HL-60/S4 treated with phorbol 12-myristate 13-acetate at 8.2 ng/mL for 4 days and 3 days (cell line): ENCODE data around the gene CEACAM5.
"Not testable (repeated sequence)": the region's sequence is repeated elsewhere in the genome, so short reads cannot be mapped to it uniquely, and the experiment has no call there.

Experiments used
- in situ Hi-C: fragments of 300-500 bp; cut with MboI; formaldehyde crosslinking; loops from 2 replicates; pipeline ENCODE4 v1.15.0; 2022; ENCODE audit warnings: low sequenced_read_pairs

The CEACAM5 gene

DNA sequence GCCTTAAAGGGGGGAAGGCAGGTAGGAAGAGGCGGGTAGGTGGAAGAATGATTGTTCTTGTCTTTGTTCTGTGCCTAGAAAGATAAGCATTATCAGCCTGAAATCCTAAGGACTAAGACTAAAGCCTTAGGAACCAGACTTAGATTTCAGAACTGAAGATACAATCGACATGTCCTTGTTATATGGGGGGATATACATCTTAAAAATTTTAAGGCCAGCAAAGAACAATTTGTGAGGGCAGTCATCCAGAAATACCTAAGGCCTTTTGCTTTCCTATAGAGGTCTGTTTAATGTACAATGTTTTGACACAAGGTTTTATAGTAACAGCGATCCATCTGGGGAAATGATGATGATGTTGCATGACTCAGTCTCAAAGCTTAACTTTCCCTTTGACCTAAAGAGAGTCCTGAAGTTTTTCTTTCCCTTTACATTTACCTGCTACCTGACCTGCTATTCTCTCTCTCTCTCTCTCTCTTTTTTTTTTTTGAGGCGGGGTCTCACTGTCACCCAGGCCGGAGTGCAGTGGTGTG, 26.7 kb downstream of the CEACAM5 start:
- in situ Hi-C loops: no loop called here

GRCh38 chr19:41739361-41739760, 30.9 kb downstream of the CEACAM5 start:
- in situ Hi-C loops: no loop called here

DNA sequence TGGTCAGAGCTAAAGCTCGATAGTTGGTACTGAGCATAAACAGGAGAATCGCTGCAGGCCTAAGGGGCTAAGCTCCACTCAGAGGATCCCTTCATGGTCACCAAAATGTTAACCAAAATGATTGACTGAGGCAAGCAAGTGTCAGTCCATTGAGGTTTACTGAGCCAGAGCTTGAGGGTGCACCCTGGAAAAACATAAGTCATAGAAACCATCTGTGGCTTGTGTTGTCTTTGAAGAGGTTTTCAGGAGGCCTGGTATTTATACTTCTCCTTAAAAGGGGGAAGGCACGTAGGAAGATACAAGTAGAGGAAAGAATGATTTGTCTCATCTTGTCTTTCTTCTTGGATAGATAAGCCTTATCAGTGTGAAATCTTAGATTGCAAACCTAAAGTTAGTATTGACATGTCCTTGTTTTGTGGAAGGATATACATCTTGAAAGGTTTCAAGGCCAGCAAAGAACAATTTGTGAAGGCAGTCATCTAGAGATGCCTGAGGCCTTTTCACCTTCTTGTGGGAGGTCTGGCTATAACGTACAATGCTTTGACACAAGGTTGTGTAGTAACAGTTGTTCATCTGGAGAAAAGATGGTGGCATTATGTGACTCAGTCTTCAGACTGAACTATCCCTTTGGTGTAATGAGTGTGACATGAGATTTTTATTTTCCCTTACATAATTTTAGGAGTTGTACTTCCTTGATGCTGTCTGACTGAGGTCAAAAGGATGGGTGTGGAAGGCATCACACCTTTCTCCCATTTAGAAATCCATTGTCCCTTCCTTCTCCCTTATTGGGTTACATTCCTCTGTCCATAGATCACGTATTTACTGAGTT, 32.2 kb downstream of the CEACAM5 start:
- in situ Hi-C loops: no loop called here

GRCh38 chr19:41741244-41741554, 32.8 kb downstream of the CEACAM5 start:
- in situ Hi-C loops: no loop called here

DNA sequence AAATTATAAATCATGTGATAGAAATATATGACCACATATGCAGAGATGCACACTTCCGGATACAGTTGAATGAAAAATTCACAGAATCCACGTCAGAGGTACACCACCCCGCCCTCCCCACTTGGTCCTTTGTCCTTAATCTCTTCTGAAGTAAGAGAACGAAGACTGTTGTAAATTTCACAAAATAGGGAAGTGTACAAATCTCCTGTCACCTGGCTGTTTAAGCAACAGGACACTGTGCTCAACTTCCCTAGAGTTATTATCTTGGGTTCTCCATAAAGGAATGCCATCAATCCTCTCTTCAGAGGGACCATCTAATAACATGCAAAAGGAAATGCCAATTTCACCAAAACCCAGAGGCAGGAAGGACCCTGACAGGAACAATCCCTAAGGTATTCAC, 36.4 kb downstream of the CEACAM5 start:
- in situ Hi-C loops: no loop called here

DNA sequence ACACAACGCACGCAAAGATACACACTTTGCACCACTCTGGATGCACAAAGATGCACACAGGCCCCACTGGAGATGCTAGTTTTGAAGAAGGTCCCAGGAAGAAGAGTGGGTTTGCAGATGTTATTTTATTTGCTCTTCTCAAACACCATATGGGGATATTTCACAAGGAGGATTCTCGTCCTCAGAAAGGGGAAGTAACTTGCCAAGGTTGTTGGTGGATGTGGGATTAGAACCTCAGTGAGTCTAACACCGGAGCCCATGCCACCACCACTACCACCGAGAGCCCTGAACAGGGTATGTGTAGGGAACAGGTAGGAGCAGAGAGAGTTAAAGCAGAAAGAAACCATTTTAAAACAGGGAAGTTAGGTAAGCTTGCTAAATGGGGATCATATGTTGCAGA, 37.3 kb downstream of the CEACAM5 start:
- in situ Hi-C loops: no loop called here

DNA sequence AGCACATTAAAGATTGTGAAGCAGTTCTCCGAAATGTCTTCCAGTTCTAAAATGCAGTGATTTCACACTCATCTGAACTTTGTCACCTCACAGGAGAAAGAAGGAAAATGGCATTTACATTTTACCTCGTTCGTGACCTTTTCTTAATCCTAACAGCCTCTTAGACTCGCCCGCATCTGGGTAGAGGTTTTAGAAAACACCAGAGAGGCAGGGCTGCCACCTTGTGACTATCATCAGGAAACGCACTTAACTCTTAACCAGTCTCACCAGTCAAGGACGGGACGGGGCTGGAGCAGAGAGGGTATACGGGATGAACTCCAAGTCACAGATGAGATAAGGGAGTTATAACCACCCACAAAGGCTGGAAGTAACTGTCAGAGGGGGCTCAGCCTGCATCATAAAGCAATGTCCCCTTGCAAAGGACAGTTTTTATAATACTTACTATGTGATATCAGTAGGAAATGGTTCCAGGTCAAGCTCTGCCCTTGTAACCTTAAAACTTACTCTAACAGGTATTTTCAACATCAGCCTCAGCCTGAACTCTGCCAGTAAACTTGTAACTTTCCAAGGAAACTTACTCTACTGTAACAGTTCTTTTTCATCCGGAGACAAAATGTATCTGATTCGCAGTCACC, 38.3 kb downstream of the CEACAM5 start:
- in situ Hi-C loops: no loop called here

DNA sequence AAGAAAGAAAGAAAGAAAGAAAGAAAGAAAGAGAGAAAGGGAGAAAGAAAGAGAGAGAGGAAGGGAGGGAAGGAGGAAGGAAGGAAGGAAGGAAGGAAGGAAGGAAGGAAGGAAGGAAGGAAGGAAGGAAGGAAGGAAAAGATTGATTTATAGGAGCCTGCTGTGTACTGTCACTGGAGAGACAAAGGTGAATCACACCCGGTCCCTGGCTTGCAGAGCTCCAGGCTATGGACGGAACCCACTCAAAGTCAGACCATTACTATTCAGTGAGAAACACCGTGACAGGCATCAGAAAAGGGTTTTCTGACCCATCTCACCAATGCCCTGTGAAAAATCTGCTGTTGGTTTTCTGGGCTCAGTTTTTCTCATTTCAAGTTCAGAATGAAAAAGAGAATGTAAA, 39.6 kb downstream of the CEACAM5 start:
- in situ Hi-C loops: no loop called here

GRCh38 chr19:41750248-41751134, 42.1 kb downstream of the CEACAM5 start:
- in situ Hi-C loops: not testable (repeated sequence)

DNA sequence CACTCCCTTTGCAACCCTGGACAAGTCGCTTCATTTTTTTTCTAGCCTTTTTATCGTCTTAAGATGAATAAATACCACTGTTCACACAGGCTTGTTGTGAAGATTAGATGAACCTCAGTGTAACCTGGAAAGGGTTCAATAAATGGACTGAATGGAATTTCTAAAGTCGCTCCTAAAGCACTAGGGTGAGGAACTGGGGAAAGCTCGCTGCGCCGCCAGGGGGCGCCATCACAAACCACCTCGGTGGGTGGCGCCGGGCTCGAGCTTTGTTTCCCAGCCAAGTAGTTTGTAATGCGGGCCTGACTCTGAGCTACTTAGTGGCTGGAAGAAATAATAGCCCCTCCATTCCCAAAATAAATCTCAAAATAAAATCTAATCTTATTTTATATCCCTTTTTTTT, 44.7 kb downstream of the CEACAM5 start:
- in situ Hi-C loops: no loop called here

DNA sequence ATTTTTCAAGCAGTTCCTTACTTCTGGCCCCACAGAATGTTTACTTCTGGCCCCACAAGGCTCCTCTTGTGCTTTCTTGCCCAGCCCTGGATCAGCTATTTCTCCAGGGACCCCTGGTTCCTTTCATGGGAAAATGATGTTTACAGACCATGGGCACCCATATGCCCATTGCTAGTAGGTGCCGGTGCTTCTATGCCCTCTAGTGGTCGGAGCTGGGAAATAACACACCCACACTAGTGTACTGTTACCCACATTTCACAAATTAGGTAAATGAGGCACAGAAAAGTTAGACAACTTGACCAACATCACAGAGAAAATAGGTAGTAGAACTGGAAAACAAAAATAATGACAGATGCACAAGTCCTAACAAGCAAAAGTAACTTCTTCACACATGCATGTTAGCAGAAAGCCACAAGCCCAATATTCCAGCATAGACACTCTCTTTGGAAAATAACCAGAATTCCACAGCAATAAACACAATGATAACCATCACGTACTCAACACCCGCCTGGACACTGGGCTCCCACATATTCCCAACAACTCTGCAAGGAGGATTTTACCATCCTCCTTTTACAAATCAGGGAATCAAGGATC, 45.6 kb downstream of the CEACAM5 start:
- in situ Hi-C loops: no loop called here

DNA sequence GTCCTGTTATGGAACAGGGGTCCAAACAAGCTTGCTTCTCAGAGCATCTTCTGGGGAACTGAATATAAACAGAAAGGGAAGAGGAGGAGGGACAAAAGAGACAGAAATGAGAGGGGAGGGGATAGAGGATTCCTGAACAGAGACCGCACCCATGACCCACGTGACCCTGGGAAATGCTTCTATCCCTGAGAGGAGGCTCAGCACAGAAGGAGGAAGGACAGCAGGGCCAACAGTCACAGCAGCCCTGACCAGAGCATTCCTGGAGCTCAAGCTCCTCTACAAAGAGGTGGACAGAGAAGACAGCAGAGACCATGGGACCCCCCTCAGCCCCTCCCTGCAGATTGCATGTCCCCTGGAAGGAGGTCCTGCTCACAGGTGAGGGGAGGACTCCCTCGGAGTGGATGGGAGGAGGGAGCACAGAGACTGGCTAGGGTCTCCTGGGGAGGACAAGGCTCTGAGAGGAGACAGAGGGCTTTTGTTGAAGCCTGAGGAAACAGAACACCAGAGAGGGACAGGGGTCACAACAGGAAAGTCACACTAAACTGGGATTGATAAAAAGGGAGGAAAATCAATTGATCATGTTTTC, 47.0 kb downstream of the CEACAM5 start, which contains the start of gene CEACAM6:
Gene CEACAM6 (plus strand): TSS at position 203 of the 586 bp plus-strand sequence. CDS start 109 bp downstream, at position 312.
- in situ Hi-C loops: no loop called here

GRCh38 chr19:41758846-41759245, 50.4 kb downstream of the CEACAM5 start:
- in situ Hi-C loops: no loop called here

DNA sequence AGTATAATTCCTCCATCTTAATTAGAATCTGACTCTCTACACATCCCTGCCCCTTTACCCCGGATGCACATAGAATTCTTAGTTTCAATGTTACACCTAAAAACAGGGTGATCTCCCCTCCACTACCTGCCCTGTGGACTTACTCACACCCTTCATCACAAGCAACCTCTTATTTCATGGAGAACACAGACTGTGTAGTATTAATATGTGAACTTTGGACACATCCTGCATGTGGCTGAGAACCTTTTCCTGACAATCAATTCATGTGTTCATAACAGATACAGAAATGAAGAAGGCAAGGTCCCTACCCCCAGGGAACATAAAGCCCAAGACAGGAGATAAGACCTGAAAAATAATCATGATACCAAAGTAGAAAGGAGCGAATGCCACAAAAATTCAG, 58.7 kb downstream of the CEACAM5 start:
- in situ Hi-C loops: no loop called here

- in situ Hi-C loops: not testable (repeated sequence)
Observed at GRCh38 chr19:41768105-41768504, 59.7 kb downstream of the CEACAM5 start.

DNA sequence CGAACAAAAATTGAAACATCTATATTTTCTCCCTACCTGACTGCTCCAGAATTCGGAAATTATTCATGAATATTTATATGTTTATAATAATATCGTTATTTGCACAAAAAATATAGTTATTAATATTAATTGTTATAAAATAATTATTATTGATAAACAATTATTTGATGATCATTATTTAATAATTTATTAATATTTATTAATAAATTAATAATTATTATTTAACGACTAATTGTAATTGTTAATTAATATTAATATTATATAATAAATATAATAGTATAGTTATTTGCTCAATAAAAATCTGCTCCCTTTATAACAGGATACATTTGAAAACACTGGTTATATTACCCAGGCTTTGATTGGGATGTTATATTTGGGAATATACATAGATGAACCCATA, 61.2 kb downstream of the CEACAM5 start:
- in situ Hi-C loops: no loop called here

GRCh38 chr19:41771410-41771809, 63.0 kb downstream of the CEACAM5 start:
- in situ Hi-C loops: no loop called here

DNA sequence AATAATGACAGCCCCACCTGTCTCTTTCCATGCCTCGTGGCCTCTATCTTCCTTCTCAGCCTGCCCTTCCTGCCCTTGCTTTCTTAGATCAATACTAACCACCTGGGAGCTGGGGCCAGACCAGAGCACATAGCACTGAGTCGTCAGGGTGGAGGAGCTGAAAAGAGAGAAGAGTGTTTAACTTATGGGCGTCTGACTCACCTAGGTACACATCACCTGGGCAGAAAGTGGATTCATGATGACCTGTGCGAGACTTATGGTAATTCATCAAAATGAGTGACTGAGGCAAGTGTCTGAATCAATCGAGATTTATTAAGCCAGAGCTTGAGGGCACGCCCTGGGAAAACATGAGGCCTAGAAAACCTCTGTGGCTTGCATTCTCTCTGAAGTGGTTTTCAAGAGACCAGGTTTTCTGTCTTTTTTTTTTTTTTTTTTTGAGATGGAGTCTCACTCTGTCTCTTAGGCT, 66.1 kb downstream of the CEACAM5 start:
- in situ Hi-C loops: no loop called here

- in situ Hi-C loops: no loop called here
Observed at GRCh38 chr19:41776700-41777099, 68.3 kb downstream of the CEACAM5 start.
